Uterus (tissue), 4 donors: ENCODE data around the gene COL9A3. TPM values are rescaled to one million over a fixed set of nuclear protein-coding genes. Genes with fewer than 3 reads are reported as not detected.

Source experiments
- DNase-seq, 2 donors: peaks; one replicate each; pipeline ENCODE4 v3.0.0-alpha.2; 2019 to 2020
- H3K27ac ChIP-seq, 2 donors: fragments of 200-600 bp; sonication (generic); 1 replicate in 1 of 2; 2 replicates in 1 of 2; pipeline ENCODE4 v1.5.1; 2016 to 2018
- H3K27me3 ChIP-seq, 2 donors: fragments of 200-600 bp; sonication (generic); one replicate each; pipeline ENCODE4 v1.5.1; 2018 to 2019; ENCODE audit warnings: control low read depth in 1 of 2
- H3K36me3 ChIP-seq, 2 donors: fragments of 200-600 bp; sonication (generic); one replicate each; pipeline ENCODE4 v1.5.1; 2019; ENCODE audit warnings: control low read depth in 1 of 2
- H3K4me1 ChIP-seq, 2 donors: fragments of 200-600 bp; sonication (generic); one replicate each; pipeline ENCODE4 v1.5.1; 2018 to 2019; ENCODE audit warnings: control low read depth in 1 of 2
- H3K4me3 ChIP-seq, 2 donors: fragments of 200-600 bp; sonication (generic); 1 replicate in 1 of 2; 2 replicates in 1 of 2; pipeline ENCODE4 v1.5.1; 2018 to 2019; ENCODE audit warnings: mild to moderate bottlenecking in 1 of 2
- H3K9me3 ChIP-seq, 2 donors: fragments of 200-600 bp; sonication (generic); one replicate each; pipeline ENCODE4 v1.5.1; 2019; ENCODE audit warnings: control low read depth in 1 of 2
- CTCF ChIP-seq, 4 experiments: fragments of 200-600 bp in 2 of 4; fragments of 450-650 bp in 2 of 4; sonication (generic) in 2 of 4; IDR thresholded peaks; one replicate each; pipeline ENCODE4 v1.5.1; 2016 to 2019; ENCODE audit warnings: antibody characterized with exemption in 4 of 4, mild to moderate bottlenecking in 2 of 4, moderate library complexity in 1 of 4
- POLR2A ChIP-seq, 2 donors: fragments of 450-650 bp; IDR thresholded peaks; one replicate each; pipeline ENCODE4 v1.6.1; 2016; ENCODE audit warnings: antibody characterized with exemption in 2 of 2, mild to moderate bottlenecking in 1 of 2, moderate library complexity in 1 of 2
- intact Hi-C: fragments of 100-400 bp; cut with DNase I; formaldehyde crosslinking; loops from one replicate; pipeline ENCODE4 v1.15.1; 2023; ENCODE audit warnings: low total_unique reads
- total RNA-seq, 4 donors: library from RNA; depleted of rRNA in 3 of 4; stranded (reverse); fragments of >200 nt in 3 of 4; gene quantifications; one replicate each; pipeline versions ENCODE4 v1.1.0 to v1.2.4, GENCODE V29; 2014 to 2023
- donor health status: DM: yes; HTN: yes; CAD: no.

Gene COL9A3
- total RNA-seq, 4 donors from 2014 or later, result 0.59 to 75.4 (median 16.3) TPM

- peaks cover 0 to 10% of the 10 kb centered on the region in 2 donors for H3K4me1 ChIP-seq
- no peaks in the 10 kb centered on the region for H3K36me3 ChIP-seq
- no peaks in the 10 kb centered on the region for H3K9me3 ChIP-seq
- DNase-seq, result no peak
- TF ChIP-seq POLR2A (IDR thresholded peaks at IDR 0.05) (no peak), CTCF (IDR thresholded peaks at IDR 0.05) (no peak)
- peak overlapping the region; percentile 96 to 97 for H3K27ac ChIP-seq
- H3K4me3 ChIP-seq, result peak overlapping the region; percentile 54 to 76
- intact Hi-C loops, result no loop called here
- no peaks in the 10 kb centered on the region for H3K27me3 ChIP-seq
These were observed 20.0 kb upstream of the COL9A3 start for GRCh38 chr20:62796699-62797491.

- TF ChIP-seq POLR2A (IDR thresholded peaks at IDR 0.05) (no peak), CTCF (IDR thresholded peaks at IDR 0.05) (no peak)
- no peak for DNase-seq
- Histone ChIP-seq H3K9me3 (no peaks in the 10 kb centered on the region), H3K27me3 (no peaks in the 10 kb centered on the region), H3K4me3 (no peak overlapping the region), H3K4me1 (peaks cover 0 to 10% of the 10 kb centered on the region in 2 donors), H3K36me3 (no peaks in the 10 kb centered on the region), H3K27ac (peak overlapping the region in 1 of 2 donors; percentile 97)
- intact Hi-C loops, result no loop called here
These were observed 18.9 kb upstream of the COL9A3 start for GRCh38 chr20:62797671-62798532.

- no peak for DNase-seq
- intact Hi-C loops, result no loop called here
- no peak for TF ChIP-seq CTCF (IDR thresholded peaks at IDR 0.05)
- no peak for TF ChIP-seq POLR2A (IDR thresholded peaks at IDR 0.05)
- Histone ChIP-seq H3K36me3 (no peaks in the 10 kb centered on the region), H3K4me1 (peaks cover 0 to 4% of the 10 kb centered on the region in 2 donors), H3K4me3 (no peak overlapping the region), H3K9me3 (no peaks in the 10 kb centered on the region), H3K27me3 (no peaks in the 10 kb centered on the region), H3K27ac (no peak overlapping the region)
These were observed 17.8 kb upstream of the COL9A3 start for GRCh38 chr20:62799036-62799435.

- DNase-seq, result no peak
- Histone ChIP-seq H3K27ac (no peak overlapping the region), H3K27me3 (no peaks in the 10 kb centered on the region), H3K4me3 (no peak overlapping the region), H3K4me1 (peaks cover 0 to 4% of the 10 kb centered on the region in 2 donors), H3K9me3 (no peaks in the 10 kb centered on the region), H3K36me3 (no peaks in the 10 kb centered on the region)
- TF ChIP-seq POLR2A (IDR thresholded peaks at IDR 0.05) (no peak), CTCF (IDR thresholded peaks at IDR 0.05) (no peak)
- intact Hi-C loops, result no loop called here
These were observed 17.4 kb upstream of the COL9A3 start for GRCh38 chr20:62799459-62799858.

GRCh38 chr20:62799873-62800272 is 17.0 kb upstream of the COL9A3 start:
- no peak for DNase-seq
- H3K36me3 ChIP-seq, result no peaks in the 10 kb centered on the region
- no peaks in the 10 kb centered on the region for H3K9me3 ChIP-seq
- peaks cover 0 to 4% of the 10 kb centered on the region in 2 donors for H3K4me1 ChIP-seq
- H3K4me3 ChIP-seq, result no peak overlapping the region
- intact Hi-C loops, result loop anchor here (10.0 kb wide), 1 partner anchor 395 kb away; the partner anchor contains the start of gene CABLES2
- H3K27me3 ChIP-seq, result no peaks in the 10 kb centered on the region
- TF ChIP-seq CTCF (IDR thresholded peaks at IDR 0.05) (no peak), POLR2A (IDR thresholded peaks at IDR 0.05) (no peak)
- no peak overlapping the region for H3K27ac ChIP-seq
